ENCODE results near the gene ITGA1. TPM values are rescaled to one million over a fixed set of nuclear protein-coding genes. Genes with fewer than 3 reads are reported as not detected.

The ITGA1 gene
- total and polyA plus RNA-seq, 2 donors (not counting 1 experiment from before 2014, with no cell fraction given) = 0.74 TPM; not detected in 1

GRCh38 chr5:52977264-52977897 is 189.7 kb downstream of the ITGA1 start:
- H3K9me3 Mint-ChIP-seq (ENCODE audit: insufficient read depth) = no peaks in the 10 kb centered on the region
- H3K9me3 ChIP-seq (ENCODE audit: control extremely low read depth in 1 of 3, control insufficient read depth in 2 of 3, insufficient read depth in 1 of 3, low read length in 2 of 3) = peaks cover 0 to 21% (median 0%) of the 10 kb centered on the region in 3 donors
- H3K27ac Mint-ChIP-seq = no peak overlapping the region
- ATAC-seq (ENCODE audit: low read depth) (no peak), DNase-seq (no peak)
- no peak overlapping the region for H3K9ac ChIP-seq (ENCODE audit: low read length)
- CTCF ChIA-PET = no interaction called here
- no peak overlapping the region for H3K4me3 Mint-ChIP-seq
- H2AFZ ChIP-seq (ENCODE audit: insufficient read depth, low read depth, low read length, poor library complexity, severe bottlenecking) = no peak overlapping the region
- no peak overlapping the region for H3K4me3 ChIP-seq (ENCODE audit: control extremely low read depth in 1 of 5, extremely low read depth in 1 of 5, insufficient read depth in 1 of 5, low read depth in 2 of 5, low read length in 4 of 5)
- POLR2A ChIA-PET = no interaction called here
- no peaks in the 10 kb centered on the region for H3K27me3 ChIP-seq (replicated peaks in 1 of 4; ENCODE audit: control extremely low read depth in 1 of 4, control insufficient read depth in 3 of 4, insufficient read depth in 4 of 4, low read length in 3 of 4)
- H3K27ac ChIP-seq (ENCODE audit: low read length in 2 of 2) = no peak overlapping the region
- intact Hi-C loops (cut with micrococcal nuclease) = no loop called here
- H4K20me1 ChIP-seq (ENCODE audit: control insufficient read depth, insufficient read depth, low read length, poor library complexity, severe bottlenecking) = no peaks in the 10 kb centered on the region
- H3K79me2 ChIP-seq (ENCODE audit: control insufficient read depth, insufficient read depth, low read length) = no peaks in the 10 kb centered on the region
- no peak for TF ChIP-seq CTCF (IDR thresholded peaks at IDR 0.05)
- TF ChIP-seq EZH2 (IDR thresholded peaks at IDR 0.05; ENCODE audit: borderline replicate concordance, insufficient read depth, low read depth, low read length, poor library complexity, severe bottlenecking) = no peak
- H3K4me2 ChIP-seq (replicated peaks; ENCODE audit: low read depth, low read length, poor library complexity, severe bottlenecking) = no peak overlapping the region
- H3K27me3 Mint-ChIP-seq = peaks cover 36% of the 10 kb centered on the region
- WGBS (ENCODE audit: insufficient coverage) = 93% methylated on average over 6 of the region's 7 CpGs
- H3K4me1 ChIP-seq (ENCODE audit: control insufficient read depth in 2 of 2, insufficient read depth in 2 of 2, low read length in 2 of 2) = no peaks in the 10 kb centered on the region
- H3K4me1 Mint-ChIP-seq = no peaks in the 10 kb centered on the region
- H3K36me3 ChIP-seq (replicated peaks in 1 of 2; ENCODE audit: control extremely low read depth in 1 of 2, control insufficient read depth in 1 of 2, extremely low read depth in 1 of 2, insufficient read depth in 2 of 2, low read length in 1 of 2) = no peaks in the 10 kb centered on the region

- no peak overlapping the region for H3K27ac ChIP-seq (ENCODE audit: low read length in 2 of 2)
- peaks cover 0 to 2% (median 0%) of the 10 kb centered on the region in 4 experiments for H3K27me3 ChIP-seq (replicated peaks in 1 of 4; ENCODE audit: control extremely low read depth in 1 of 4, control insufficient read depth in 3 of 4, insufficient read depth in 4 of 4, low read length in 3 of 4)
- H3K4me1 Mint-ChIP-seq = no peaks in the 10 kb centered on the region
- DNase-seq (no peak), ATAC-seq (ENCODE audit: low read depth) (no peak)
- H3K27me3 Mint-ChIP-seq = peaks cover 48% of the 10 kb centered on the region
- no peaks in the 10 kb centered on the region for H3K4me1 ChIP-seq (ENCODE audit: control insufficient read depth in 2 of 2, insufficient read depth in 2 of 2, low read length in 2 of 2)
- TF ChIP-seq CTCF (IDR thresholded peaks at IDR 0.05) (no peak), EZH2 (IDR thresholded peaks at IDR 0.05; ENCODE audit: borderline replicate concordance, insufficient read depth, low read depth, low read length, poor library complexity, severe bottlenecking) (no peak)
- WGBS (ENCODE audit: insufficient coverage) = 100% methylated on average over 2 of the region's 4 CpGs
- H2AFZ ChIP-seq (ENCODE audit: insufficient read depth, low read depth, low read length, poor library complexity, severe bottlenecking) = no peak overlapping the region
- H3K9ac ChIP-seq (ENCODE audit: low read length) = no peak overlapping the region
- peaks cover 0 to 15% (median 0%) of the 10 kb centered on the region in 3 donors for H3K9me3 ChIP-seq (ENCODE audit: control extremely low read depth in 1 of 3, control insufficient read depth in 2 of 3, insufficient read depth in 1 of 3, low read length in 2 of 3)
- POLR2A ChIA-PET = no interaction called here
- H3K79me2 ChIP-seq (ENCODE audit: control insufficient read depth, insufficient read depth, low read length) = no peaks in the 10 kb centered on the region
- H3K4me3 Mint-ChIP-seq = no peak overlapping the region
- H3K4me2 ChIP-seq (replicated peaks; ENCODE audit: low read depth, low read length, poor library complexity, severe bottlenecking) = no peak overlapping the region
- intact Hi-C loops (cut with micrococcal nuclease) = no loop called here
- H3K9me3 Mint-ChIP-seq (ENCODE audit: insufficient read depth) = no peaks in the 10 kb centered on the region
- H3K36me3 ChIP-seq (replicated peaks in 1 of 2; ENCODE audit: control extremely low read depth in 1 of 2, control insufficient read depth in 1 of 2, extremely low read depth in 1 of 2, insufficient read depth in 2 of 2, low read length in 1 of 2) = no peaks in the 10 kb centered on the region
- no peak overlapping the region for H3K27ac Mint-ChIP-seq
- H4K20me1 ChIP-seq (ENCODE audit: control insufficient read depth, insufficient read depth, low read length, poor library complexity, severe bottlenecking) = no peaks in the 10 kb centered on the region
- CTCF ChIA-PET = no interaction called here
- no peak overlapping the region for H3K4me3 ChIP-seq (ENCODE audit: control extremely low read depth in 1 of 5, extremely low read depth in 1 of 5, insufficient read depth in 1 of 5, low read depth in 2 of 5, low read length in 4 of 5)
Measured at GRCh38 chr5:52981507-52981906, 193.8 kb downstream of the ITGA1 start.

All from B cell (primary cell).